ENCODE results near the gene CNOT10. TPM values are rescaled to one million over a fixed set of nuclear protein-coding genes. Genes with fewer than 3 reads are reported as not detected.

The CNOT10 gene
- polyA plus RNA-seq, 1 donor (not counting 4 experiments of a cell fraction or from before 2014, with no cell fraction given): 24.2 TPM

DNA sequence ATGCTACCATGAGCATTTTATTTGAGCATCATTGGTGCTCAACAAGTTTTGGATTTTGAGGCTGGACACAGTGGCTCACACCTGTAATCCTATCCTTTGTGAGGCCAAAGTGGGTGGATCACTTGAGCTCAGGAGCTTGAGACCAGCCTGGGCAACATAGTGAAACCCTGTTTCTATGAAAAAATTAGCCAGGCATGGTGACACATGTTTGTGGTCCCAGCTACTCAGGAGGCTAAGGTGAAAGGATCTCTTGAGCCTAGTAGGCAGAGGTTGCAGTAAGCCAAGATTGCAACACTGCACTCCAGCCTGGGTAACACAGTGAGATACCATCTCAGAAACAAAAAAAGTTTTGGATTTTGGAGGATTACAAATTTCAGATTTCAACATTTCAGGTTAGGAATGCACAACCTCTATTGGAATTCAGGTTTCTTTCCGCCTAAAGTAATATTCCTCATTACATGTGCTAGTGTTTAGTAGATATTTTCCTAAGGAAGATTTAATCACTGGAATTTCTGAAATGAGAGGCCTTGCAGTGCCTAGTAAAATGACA is 27.6 kb downstream of the CNOT10 start:
- no peaks in the 10 kb centered on the region for H3K9me1 ChIP-seq (ENCODE audit: control insufficient read depth, extremely low read depth, insufficient read depth, low read length)
- no peaks in the 10 kb centered on the region for H4K20me1 ChIP-seq (ENCODE audit: control insufficient read depth, extremely low read depth, insufficient read depth, low read length)
- H3K36me3 ChIP-seq (ENCODE audit: control insufficient read depth in 2 of 2, extremely low read depth in 1 of 2, insufficient read depth in 2 of 2, low read length in 2 of 2): peaks cover 4 to 10% of the 10 kb centered on the region in 2 experiments
- H3K27ac ChIP-seq (ENCODE audit: control insufficient read depth, insufficient read depth, low read length): no peak overlapping the region
- H3K79me2 ChIP-seq (ENCODE audit: control insufficient read depth, insufficient read depth, low read length): no peaks in the 10 kb centered on the region
- DNase-seq (ENCODE audit: low read depth, low spot score) (no peak), FAIRE-seq (no peak)
- TF ChIP-seq, protein P1, sequence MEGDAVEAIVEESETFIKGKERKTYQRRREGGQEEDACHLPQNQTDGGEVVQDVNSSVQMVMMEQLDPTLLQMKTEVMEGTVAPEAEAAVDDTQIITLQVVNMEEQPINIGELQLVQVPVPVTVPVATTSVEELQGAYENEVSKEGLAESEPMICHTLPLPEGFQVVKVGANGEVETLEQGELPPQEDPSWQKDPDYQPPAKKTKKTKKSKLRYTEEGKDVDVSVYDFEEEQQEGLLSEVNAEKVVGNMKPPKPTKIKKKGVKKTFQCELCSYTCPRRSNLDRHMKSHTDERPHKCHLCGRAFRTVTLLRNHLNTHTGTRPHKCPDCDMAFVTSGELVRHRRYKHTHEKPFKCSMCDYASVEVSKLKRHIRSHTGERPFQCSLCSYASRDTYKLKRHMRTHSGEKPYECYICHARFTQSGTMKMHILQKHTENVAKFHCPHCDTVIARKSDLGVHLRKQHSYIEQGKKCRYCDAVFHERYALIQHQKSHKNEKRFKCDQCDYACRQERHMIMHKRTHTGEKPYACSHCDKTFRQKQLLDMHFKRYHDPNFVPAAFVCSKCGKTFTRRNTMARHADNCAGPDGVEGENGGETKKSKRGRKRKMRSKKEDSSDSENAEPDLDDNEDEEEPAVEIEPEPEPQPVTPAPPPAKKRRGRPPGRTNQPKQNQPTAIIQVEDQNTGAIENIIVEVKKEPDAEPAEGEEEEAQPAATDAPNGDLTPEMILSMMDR (optimal IDR thresholded peaks at IDR 0.05 in 1 of 3, IDR thresholded peaks at IDR 0.05 in 1 of 3, conservative IDR thresholded peaks at IDR 0.05 in 1 of 3; ENCODE audit: extremely low read depth in 1 of 3, insufficient read depth in 2 of 3, low read length in 3 of 3): no peak
- TF ChIP-seq EZH2 (IDR thresholded peaks at IDR 0.05; ENCODE audit: low read length): no peak
- no peak overlapping the region for H3K4me3 ChIP-seq (ENCODE audit: control insufficient read depth in 2 of 3, extremely low read depth in 1 of 3, insufficient read depth in 2 of 3, low read depth in 1 of 3, low read length in 3 of 3)
- H3K9ac ChIP-seq (ENCODE audit: control insufficient read depth, extremely low read depth, insufficient read depth, low read length): no peak overlapping the region
- dilution Hi-C loops (cut with MboI; ENCODE audit: extremely low pct_ligation_motif_present, low sequenced_read_pairs): no loop called here
- H3K27me3 ChIP-seq (ENCODE audit: control insufficient read depth, extremely low read depth, insufficient read depth, low read length): no peaks in the 10 kb centered on the region
- H3K4me2 ChIP-seq (ENCODE audit: control insufficient read depth, extremely low read depth, insufficient read depth, low read depth, low read length): no peak overlapping the region
- no peaks in the 10 kb centered on the region for H3K9me3 ChIP-seq (ENCODE audit: control insufficient read depth, low read depth, low read length)
- no peak overlapping the region for H2AFZ ChIP-seq (ENCODE audit: control insufficient read depth, low read length)
- H3K4me1 ChIP-seq (ENCODE audit: control insufficient read depth, extremely low read depth, insufficient read depth, low read length): no peaks in the 10 kb centered on the region

DNA sequence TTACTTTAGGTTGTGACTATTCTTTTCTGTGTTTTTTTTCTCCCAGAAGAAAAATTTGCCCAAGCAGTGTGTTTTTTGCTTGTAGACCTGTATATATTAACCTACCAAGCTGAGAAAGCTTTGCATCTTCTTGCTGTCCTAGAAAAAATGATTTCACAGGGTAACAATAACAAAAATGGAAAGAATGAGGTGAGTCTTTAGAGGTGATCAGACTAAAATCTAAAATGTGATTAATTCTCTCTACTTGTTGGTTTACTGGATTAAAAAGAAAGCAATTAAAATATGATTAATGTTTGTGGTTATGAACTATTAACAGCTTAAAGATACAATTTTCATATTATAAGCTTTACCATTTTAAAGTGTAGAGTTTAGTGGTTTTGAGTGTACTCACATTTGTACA is 28.2 kb downstream of the CNOT10 start:
- H3K27ac ChIP-seq (ENCODE audit: control insufficient read depth, insufficient read depth, low read length): no peak overlapping the region
- DNase-seq (ENCODE audit: low read depth, low spot score) (no peak), FAIRE-seq (no peak)
- no peak for TF ChIP-seq EZH2 (IDR thresholded peaks at IDR 0.05; ENCODE audit: low read length)
- TF ChIP-seq, protein P1 (optimal IDR thresholded peaks at IDR 0.05 in 1 of 3, IDR thresholded peaks at IDR 0.05 in 1 of 3, conservative IDR thresholded peaks at IDR 0.05 in 1 of 3; ENCODE audit: extremely low read depth in 1 of 3, insufficient read depth in 2 of 3, low read length in 3 of 3): no peak
- no peaks in the 10 kb centered on the region for H3K9me3 ChIP-seq (ENCODE audit: control insufficient read depth, low read depth, low read length)
- no peaks in the 10 kb centered on the region for H3K27me3 ChIP-seq (ENCODE audit: control insufficient read depth, extremely low read depth, insufficient read depth, low read length)
- no peaks in the 10 kb centered on the region for H4K20me1 ChIP-seq (ENCODE audit: control insufficient read depth, extremely low read depth, insufficient read depth, low read length)
- dilution Hi-C loops (cut with MboI; ENCODE audit: extremely low pct_ligation_motif_present, low sequenced_read_pairs): no loop called here
- no peaks in the 10 kb centered on the region for H3K4me1 ChIP-seq (ENCODE audit: control insufficient read depth, extremely low read depth, insufficient read depth, low read length)
- no peak overlapping the region for H3K4me2 ChIP-seq (ENCODE audit: control insufficient read depth, extremely low read depth, insufficient read depth, low read depth, low read length)
- H3K79me2 ChIP-seq (ENCODE audit: control insufficient read depth, insufficient read depth, low read length): no peaks in the 10 kb centered on the region
- H3K9ac ChIP-seq (ENCODE audit: control insufficient read depth, extremely low read depth, insufficient read depth, low read length): no peak overlapping the region
- peaks cover 4 to 10% of the 10 kb centered on the region in 2 experiments for H3K36me3 ChIP-seq (ENCODE audit: control insufficient read depth in 2 of 2, extremely low read depth in 1 of 2, insufficient read depth in 2 of 2, low read length in 2 of 2)
- H3K4me3 ChIP-seq (ENCODE audit: control insufficient read depth in 2 of 3, extremely low read depth in 1 of 3, insufficient read depth in 2 of 3, low read depth in 1 of 3, low read length in 3 of 3): no peak overlapping the region
- no peaks in the 10 kb centered on the region for H3K9me1 ChIP-seq (ENCODE audit: control insufficient read depth, extremely low read depth, insufficient read depth, low read length)
- no peak overlapping the region for H2AFZ ChIP-seq (ENCODE audit: control insufficient read depth, low read length)

Measured in keratinocyte (primary cell).